Psoas muscle (tissue), 8 donors: ENCODE results near the gene IKZF1. TPM values are rescaled to one million over a fixed set of nuclear protein-coding genes. Genes with fewer than 3 reads are reported as not detected.

ENCODE experiments used
- ATAC-seq, 4 donors: fragments of 200-7000 bp; cut with Tn5 transposase; one replicate each; pipeline ENCODE4 v1.9.1; 2020; ENCODE audit warnings: moderate library complexity in 3 of 4, mild to moderate bottlenecking in 2 of 4
- DNase-seq, 2 donors: peaks; one replicate each; pipeline ENCODE4 v3.0.0-alpha.2; 2020
- H3K27ac ChIP-seq: fragments of 200-600 bp; one replicate; pipeline ENCODE4 v1.8.0; 2022
- H3K27me3 ChIP-seq, 3 donors: fragments of 200-600 bp in 1 of 3; one replicate each; pipeline versions ENCODE4 v1.6.1 to v1.8.0; 2013 to 2022; ENCODE audit warnings: low read length in 2 of 3, mild to moderate bottlenecking in 2 of 3, moderate library complexity in 1 of 3; ENCODE audit not compliant: insufficient read depth in 3 of 3
- H3K36me3 ChIP-seq, 2 donors: fragments of 200-600 bp in 1 of 2; one replicate each; pipeline versions ENCODE4 v1.6.1 to v1.8.0; 2013 to 2022; ENCODE audit warnings: low read depth in 1 of 2, mild to moderate bottlenecking in 1 of 2, moderate library complexity in 1 of 2; ENCODE audit not compliant: insufficient read depth in 1 of 2
- H3K4me1 ChIP-seq: fragments of 200-600 bp; one replicate; pipeline ENCODE4 v1.8.0; 2022
- H3K4me3 ChIP-seq: fragments of 200-600 bp; one replicate; pipeline ENCODE4 v1.8.0; 2022; ENCODE audit warnings: mild to moderate bottlenecking
- H3K9me3 ChIP-seq: fragments of 200-600 bp; one replicate; pipeline ENCODE4 v1.8.0; 2022
- WGBS, 3 donors: extraction: QIAGEN DNeasy Blood & Tissue Kit; methylation state at CpG; one replicate each; pipeline versions ENCODE4 v1.1.6 to v1.1.7; 2013; 5-methylcytosine and 5-hydroxymethylcytosine counted together
- intact Hi-C, 2 donors: fragments of 100-400 bp; cut with DNase I; formaldehyde crosslinking; loops; one replicate each; pipeline versions ENCODE4 v1.11.0 to v1.14.2; 2022
- polyA plus RNA-seq, 3 donors: library from polyadenylated mRNA; stranded (reverse); fragments of 200-250 nt; gene quantifications; one replicate each; pipeline ENCODE4 v1.2.3, GENCODE V29; 2013
- total RNA-seq, 4 donors: library from RNA; stranded (reverse); fragmentation: NEBNext Ultra II Directional in 2 of 4; extraction: Animal tissue kit (Norgen Biotek cat#: 25700) in 2 of 4; gene quantifications; one replicate each; pipeline versions ENCODE4 v1.2.1 to v1.2.4, GENCODE V29; 2021 to 2023
- TF ChIP-seq, protein P1 (sequence below): fragments of 200-600 bp; IDR thresholded peaks from one replicate; pipeline ENCODE4 v1.8.0; 2022; ENCODE audit warnings: antibody characterized with exemption
- donor health status: healthy with polysubstance abuse.
- donor health status: DM: no; HTN: no; CAD: no; lungs with moderate emphysema.
- donor health status: Bipolar disorder and iron deficiency.
- donor health status: healthy.
- donor health status: DM: yes; HTN: yes; CAD: no.
- donor health status: DM: no; HTN: no; CAD: no.
- donor health status: DM: no; HTN: no; CAD: no.
- donor health status: DM: yes; HTN: yes; CAD: no.

IKZF1 gene
- total and polyA plus RNA-seq, 7 donors, result 0.18 to 2.0 (median 1.1) TPM

DNA sequence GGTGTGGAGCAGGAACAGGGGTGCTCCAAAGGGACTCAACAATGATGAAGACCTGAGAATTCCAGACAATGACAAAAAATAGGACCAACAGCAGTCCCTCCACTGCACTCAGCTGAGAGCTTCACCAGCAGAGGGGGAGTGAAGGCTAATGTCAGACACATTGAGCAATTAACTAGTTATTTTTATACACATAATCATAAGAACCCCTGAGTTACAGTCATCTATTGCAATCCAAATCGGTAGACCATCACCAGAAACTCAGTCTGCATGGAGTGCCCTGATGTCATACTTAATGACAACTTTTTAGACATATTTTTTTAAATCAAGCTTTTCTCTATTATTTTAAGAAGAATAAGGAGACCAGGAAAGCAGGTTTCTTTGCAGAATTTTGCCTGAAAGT lies 30.6 kb upstream of the IKZF1 start:
- H3K27me3 ChIP-seq, result peaks cover 0 to 1% (median 0%) of the 10 kb centered on the region in 3 donors
- 71 to 77% (median 73%) methylated on average over 1 of the region's 1 CpG for whole genome bisulfite sequencing, 3 donors
- ATAC-seq, result no peak
- no peak overlapping the region for H3K27ac ChIP-seq
- intact Hi-C loops, result no loop called here
- TF ChIP-seq, protein P1, sequence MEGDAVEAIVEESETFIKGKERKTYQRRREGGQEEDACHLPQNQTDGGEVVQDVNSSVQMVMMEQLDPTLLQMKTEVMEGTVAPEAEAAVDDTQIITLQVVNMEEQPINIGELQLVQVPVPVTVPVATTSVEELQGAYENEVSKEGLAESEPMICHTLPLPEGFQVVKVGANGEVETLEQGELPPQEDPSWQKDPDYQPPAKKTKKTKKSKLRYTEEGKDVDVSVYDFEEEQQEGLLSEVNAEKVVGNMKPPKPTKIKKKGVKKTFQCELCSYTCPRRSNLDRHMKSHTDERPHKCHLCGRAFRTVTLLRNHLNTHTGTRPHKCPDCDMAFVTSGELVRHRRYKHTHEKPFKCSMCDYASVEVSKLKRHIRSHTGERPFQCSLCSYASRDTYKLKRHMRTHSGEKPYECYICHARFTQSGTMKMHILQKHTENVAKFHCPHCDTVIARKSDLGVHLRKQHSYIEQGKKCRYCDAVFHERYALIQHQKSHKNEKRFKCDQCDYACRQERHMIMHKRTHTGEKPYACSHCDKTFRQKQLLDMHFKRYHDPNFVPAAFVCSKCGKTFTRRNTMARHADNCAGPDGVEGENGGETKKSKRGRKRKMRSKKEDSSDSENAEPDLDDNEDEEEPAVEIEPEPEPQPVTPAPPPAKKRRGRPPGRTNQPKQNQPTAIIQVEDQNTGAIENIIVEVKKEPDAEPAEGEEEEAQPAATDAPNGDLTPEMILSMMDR, result no peak
- no peak for DNase-seq
- no peaks in the 10 kb centered on the region for H3K36me3 ChIP-seq
- H3K4me1 ChIP-seq, result no peaks in the 10 kb centered on the region
- no peaks in the 10 kb centered on the region for H3K9me3 ChIP-seq
- H3K4me3 ChIP-seq, result no peak overlapping the region

DNA sequence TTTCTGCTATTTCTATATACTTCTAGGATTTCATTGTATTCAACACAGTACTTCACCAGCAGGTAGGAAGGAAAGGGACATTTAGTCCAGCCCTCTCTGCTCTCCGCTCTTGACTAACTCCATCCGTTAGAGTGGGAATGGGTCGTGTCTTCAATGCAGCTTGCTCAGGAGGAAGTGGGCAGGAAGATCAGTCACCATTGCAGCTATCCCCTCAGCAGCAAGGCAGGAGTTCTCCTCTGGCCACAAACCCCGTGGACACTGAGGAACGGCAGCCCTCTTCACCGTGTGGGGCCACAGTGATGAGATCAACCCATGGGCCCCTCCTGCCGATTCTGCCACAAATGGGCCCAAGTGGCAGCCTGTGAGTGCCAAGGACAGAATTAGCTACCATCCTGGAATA lies 30.2 kb upstream of the IKZF1 start:
- H3K36me3 ChIP-seq, result no peaks in the 10 kb centered on the region

DNA sequence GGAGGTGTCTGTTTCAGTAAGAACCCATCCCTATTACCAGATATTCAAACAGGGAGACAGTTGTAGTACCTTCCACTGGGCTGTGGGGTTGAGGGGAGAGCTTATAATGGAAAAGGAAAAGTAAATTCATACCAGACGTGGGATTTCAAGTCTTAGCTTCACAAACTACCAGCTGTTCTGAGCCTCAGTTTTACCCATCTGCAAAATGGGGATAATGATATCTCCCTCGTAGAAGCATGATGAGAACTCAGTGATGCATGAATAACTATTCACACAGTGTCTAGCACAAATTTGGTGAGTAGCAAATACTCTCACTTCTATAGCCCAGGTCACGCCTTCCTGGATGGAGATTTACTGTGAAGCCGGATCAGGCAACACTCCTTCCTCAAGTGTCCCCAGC lies 29.1 kb upstream of the IKZF1 start:
- Histone ChIP-seq H3K36me3 (no peaks in the 10 kb centered on the region), H3K27me3 (peaks cover 0 to 1% (median 0%) of the 10 kb centered on the region in 3 donors), H3K4me3 (no peak overlapping the region), H3K4me1 (no peaks in the 10 kb centered on the region), H3K9me3 (no peaks in the 10 kb centered on the region), H3K27ac (no peak overlapping the region)
- TF ChIP-seq, protein P1, result no peak
- WGBS, 3 donors, result 68 to 86% (median 81%) methylated on average over 4 of the region's 4 CpGs
- DNase-seq, result no peak
- intact Hi-C loops, result no loop called here
- no peak for ATAC-seq

More for the DNA sequence above, 30.2 kb upstream of the IKZF1 start:
- intact Hi-C loops, result no loop called here
- TF ChIP-seq, protein P1, result no peak
- Histone ChIP-seq H3K27ac (no peak overlapping the region), H3K4me3 (no peak overlapping the region), H3K27me3 (peaks cover 0 to 1% (median 0%) of the 10 kb centered on the region in 3 donors), H3K9me3 (no peaks in the 10 kb centered on the region), H3K4me1 (no peaks in the 10 kb centered on the region)
- DNase-seq (no peak), ATAC-seq (no peak)
- WGBS, 3 donors, result 64 to 69% (median 67%) methylated on average over 7 of the region's 7 CpGs

DNA sequence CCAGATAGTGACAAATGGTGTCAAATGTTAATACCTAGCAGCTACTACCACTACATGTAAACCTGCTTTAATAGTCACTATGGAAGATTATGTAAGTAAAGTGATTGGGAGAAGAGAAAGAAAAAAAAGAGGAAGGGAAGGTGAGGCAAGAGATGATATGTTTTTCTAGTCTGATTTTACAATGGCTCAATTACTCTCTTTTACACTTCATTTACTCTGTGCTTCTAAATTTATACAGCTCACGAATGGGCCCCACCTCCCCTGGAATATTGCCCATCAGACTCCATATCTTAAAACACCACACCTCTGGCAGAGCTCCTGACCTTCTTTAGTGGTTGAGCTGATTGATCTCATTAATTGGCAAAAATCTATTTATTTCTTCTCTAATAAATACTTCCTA lies 28.0 kb upstream of the IKZF1 start:
- ATAC-seq (no peak), DNase-seq (no peak)
- H3K27ac ChIP-seq, result no peak overlapping the region
- H3K27me3 ChIP-seq, result peaks cover 0 to 1% (median 0%) of the 10 kb centered on the region in 3 donors
- no peak overlapping the region for H3K4me3 ChIP-seq
- no peaks in the 10 kb centered on the region for H3K9me3 ChIP-seq
- no peaks in the 10 kb centered on the region for H3K4me1 ChIP-seq
- H3K36me3 ChIP-seq, result no peaks in the 10 kb centered on the region
- TF ChIP-seq, protein P1, result no peak
- intact Hi-C loops, result no loop called here
- WGBS, 3 donors, result 6 to 11% (median 7%) methylated on average over 1 of the region's 1 CpG

DNA sequence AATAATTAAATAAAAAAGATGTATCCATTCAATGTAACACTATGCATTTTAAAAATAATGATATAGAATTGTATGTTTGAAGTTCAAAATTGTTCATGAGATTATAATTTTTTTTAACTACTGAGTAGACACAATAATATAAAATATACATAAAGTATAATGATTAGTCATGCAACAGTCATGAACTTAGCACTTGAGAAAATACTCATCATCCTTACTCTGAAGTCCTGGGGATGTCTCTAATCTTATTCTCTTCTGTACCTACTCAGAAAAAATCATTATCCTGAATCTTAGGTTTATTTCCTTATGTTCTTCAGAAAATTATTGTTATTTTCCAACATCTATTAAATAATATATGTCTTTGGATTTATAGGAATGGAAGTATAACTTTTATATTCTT lies 26.4 kb upstream of the IKZF1 start:
- intact Hi-C loops, result no loop called here
- TF ChIP-seq, protein P1, result no peak
- Histone ChIP-seq H3K36me3 (no peaks in the 10 kb centered on the region), H3K27me3 (peaks cover 0 to 1% (median 0%) of the 10 kb centered on the region in 3 donors), H3K27ac (no peak overlapping the region), H3K9me3 (no peaks in the 10 kb centered on the region), H3K4me3 (no peak overlapping the region), H3K4me1 (no peaks in the 10 kb centered on the region)
- no peak for ATAC-seq
- no peak for DNase-seq
